A673 (cell line): Measurements from ENCODE around the gene ACP5.

Source experiments
- EZH2 ChIP-seq: fragments of 200-600 bp; sonication (generic); IDR thresholded peaks from 2 replicates; pipeline ENCODE4 v1.6.1; 2017; ENCODE audit warnings: borderline replicate concordance, low read depth, mild to moderate bottlenecking, mixed read lengths, antibody characterized with exemption, low read length; ENCODE audit not compliant: poor library complexity, severe bottlenecking
- TF ChIP-seq, protein P1 (sequence below): fragments of 300-800, 200-600 bp; sonication (generic); conservative IDR thresholded peaks from 2 replicates; pipeline ENCODE4 v1.5.1; 2017; ENCODE audit warnings: low read depth, mild to moderate bottlenecking, antibody characterized with exemption, low read length, moderate library complexity, mixed read lengths

DNA sequence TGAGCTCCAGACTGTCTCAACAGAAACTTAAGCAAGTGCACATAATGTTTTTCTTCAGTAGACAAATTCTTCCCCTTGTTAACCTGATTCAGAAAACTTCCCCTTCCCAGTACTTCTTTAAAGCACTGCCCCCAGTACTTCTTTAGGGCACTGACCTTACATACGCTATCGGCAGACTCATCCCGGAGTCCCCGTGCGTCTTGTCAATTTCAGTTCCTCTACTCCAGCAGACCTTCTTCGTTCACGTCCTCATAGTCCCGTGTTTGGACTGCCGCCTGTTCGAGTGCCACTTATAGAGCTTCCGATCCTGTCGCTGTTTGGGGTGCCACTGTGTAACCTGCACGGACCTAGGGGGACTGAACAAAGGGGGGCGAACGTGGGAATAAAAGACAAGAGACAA is 48.8 kb upstream of the ACP5 start:
- TF ChIP-seq, protein P1, sequence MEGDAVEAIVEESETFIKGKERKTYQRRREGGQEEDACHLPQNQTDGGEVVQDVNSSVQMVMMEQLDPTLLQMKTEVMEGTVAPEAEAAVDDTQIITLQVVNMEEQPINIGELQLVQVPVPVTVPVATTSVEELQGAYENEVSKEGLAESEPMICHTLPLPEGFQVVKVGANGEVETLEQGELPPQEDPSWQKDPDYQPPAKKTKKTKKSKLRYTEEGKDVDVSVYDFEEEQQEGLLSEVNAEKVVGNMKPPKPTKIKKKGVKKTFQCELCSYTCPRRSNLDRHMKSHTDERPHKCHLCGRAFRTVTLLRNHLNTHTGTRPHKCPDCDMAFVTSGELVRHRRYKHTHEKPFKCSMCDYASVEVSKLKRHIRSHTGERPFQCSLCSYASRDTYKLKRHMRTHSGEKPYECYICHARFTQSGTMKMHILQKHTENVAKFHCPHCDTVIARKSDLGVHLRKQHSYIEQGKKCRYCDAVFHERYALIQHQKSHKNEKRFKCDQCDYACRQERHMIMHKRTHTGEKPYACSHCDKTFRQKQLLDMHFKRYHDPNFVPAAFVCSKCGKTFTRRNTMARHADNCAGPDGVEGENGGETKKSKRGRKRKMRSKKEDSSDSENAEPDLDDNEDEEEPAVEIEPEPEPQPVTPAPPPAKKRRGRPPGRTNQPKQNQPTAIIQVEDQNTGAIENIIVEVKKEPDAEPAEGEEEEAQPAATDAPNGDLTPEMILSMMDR: no peak
- no peak for TF ChIP-seq EZH2
